Spleen (tissue), 11 donors: Measurements from ENCODE around the gene TSPAN15. TPM values are rescaled to one million over a fixed set of nuclear protein-coding genes. Genes with fewer than 3 reads are reported as not detected.

Experiments
- DNase-seq: peaks from one replicate; pipeline ENCODE4 v3.0.0-alpha.2; 2020
- H3K27ac ChIP-seq, 8 donors: fragments of 200-600 bp; sonication (generic) in 7 of 8; 1 replicate in 4 of 8; 2 replicates in 4 of 8; pipeline versions ENCODE4 v1.5.0 to v1.8.0; 2016 to 2021; ENCODE audit warnings: inconsistent platforms in 4 of 8, mild to moderate bottlenecking in 4 of 8, moderate library complexity in 1 of 8
- H3K27me3 ChIP-seq, 7 donors: fragments of 200-600 bp; sonication (generic) in 6 of 7; replicated peaks in 1 of 7; 1 replicate in 4 of 7; 2 replicates in 3 of 7; pipeline versions ENCODE4 v1.5.0 to v1.8.0; 2016 to 2021; ENCODE audit warnings: inconsistent platforms in 3 of 7, mild to moderate bottlenecking in 1 of 7
- H3K36me3 ChIP-seq, 6 donors: fragments of 200-600 bp; sonication (generic) in 5 of 6; 1 replicate in 4 of 6; 2 replicates in 2 of 6; pipeline versions ENCODE4 v1.5.0 to v1.8.0; 2016 to 2021; ENCODE audit warnings: inconsistent platforms in 2 of 6
- H3K4me1 ChIP-seq, 6 donors: fragments of 200-600 bp; sonication (generic) in 5 of 6; 1 replicate in 3 of 6; 2 replicates in 3 of 6; pipeline versions ENCODE4 v1.5.0 to v1.8.0; 2016 to 2021; ENCODE audit warnings: inconsistent platforms in 3 of 6
- H3K4me3 ChIP-seq, 8 donors: fragments of 200-600 bp; sonication (generic) in 7 of 8; 1 replicate in 4 of 8; 2 replicates in 4 of 8; pipeline versions ENCODE4 v1.5.0 to v1.8.0; 2016 to 2021; ENCODE audit warnings: inconsistent platforms in 4 of 8, mild to moderate bottlenecking in 4 of 8, moderate library complexity in 2 of 8
- H3K9me3 ChIP-seq, 8 donors: fragments of 200-600 bp; sonication (generic) in 7 of 8; 1 replicate in 4 of 8; 2 replicates in 4 of 8; pipeline versions ENCODE4 v1.5.0 to v1.8.0; 2016 to 2021; ENCODE audit warnings: inconsistent platforms in 4 of 8
- POLR2A ChIP-seq, 3 donors: fragments of 450-650 bp; IDR thresholded peaks; one replicate each; pipeline ENCODE4 v1.5.1; 2017; ENCODE audit warnings: antibody characterized with exemption in 3 of 3, mild to moderate bottlenecking in 1 of 3
- POLR2AphosphoS5 ChIP-seq, 3 donors: sonication (generic); formaldehyde crosslinking; IDR thresholded peaks; one replicate each; pipeline ENCODE4 v1.5.1; 2017; ENCODE audit warnings: antibody characterized with exemption in 3 of 3
- WGBS, 5 donors: extraction: QIAGEN DNeasy Blood & Tissue Kit in 3 of 5; methylation state at CpG; one replicate each; pipeline versions ENCODE4 v1.1.5 to v1.1.7; 2013 to 2018; 5-methylcytosine and 5-hydroxymethylcytosine counted together
- intact Hi-C: fragments of 100-400 bp; cut with DNase I; formaldehyde crosslinking; loops from one replicate; pipeline ENCODE4 v1.15.0; 2023; ENCODE audit warnings: low total_unique reads
- polyA plus RNA-seq, 3 donors: library from polyadenylated mRNA; stranded (reverse); fragments of 200-250 nt; gene quantifications; one replicate each; pipeline ENCODE4 v1.2.1, GENCODE V29; 2013
- total RNA-seq, 7 donors: library from RNA; depleted of rRNA in 3 of 7; stranded (reverse); fragments of >200 nt in 3 of 7; fragmentation: NEBNext Ultra II Directional in 4 of 7; extraction: Animal tissue kit (Norgen Biotek cat#: 25700) in 4 of 7; gene quantifications; one replicate each; pipeline versions ENCODE4 v1.1.0 to v1.2.1, GENCODE V29; 2016 to 2021
- TF ChIP-seq, protein P1 (sequence below), 11 experiments: fragments of 200-600 bp in 7 of 11; fragments of 450-650 bp in 4 of 11; sonication (generic) in 4 of 11; IDR thresholded peaks in 8 of 11; conservative IDR thresholded peaks in 3 of 11; 1 replicate in 7 of 11; 2 replicates in 4 of 11; pipeline versions ENCODE4 v1.4.0 to v1.8.0; 2016 to 2021; ENCODE audit warnings: antibody characterized with exemption in 11 of 11, inconsistent platforms in 4 of 11, mild to moderate bottlenecking in 1 of 11
- donor health status: healthy with polysubstance abuse.
- donor health status: DM: no; HTN: no; CAD: no; lungs with moderate emphysema.
- donor health status: DM: no; HTN: no; CAD: no.
- donor health status: Bipolar disorder and iron deficiency.
- donor health status: healthy.
- donor health status: DM: no; HTN: no; CAD: no.
- donor health status: DM: yes; HTN: yes; CAD: no.

The TSPAN15 gene
- total and polyA plus RNA-seq, 10 donors, result 13.5 to 68.4 (median 41.3) TPM

DNA sequence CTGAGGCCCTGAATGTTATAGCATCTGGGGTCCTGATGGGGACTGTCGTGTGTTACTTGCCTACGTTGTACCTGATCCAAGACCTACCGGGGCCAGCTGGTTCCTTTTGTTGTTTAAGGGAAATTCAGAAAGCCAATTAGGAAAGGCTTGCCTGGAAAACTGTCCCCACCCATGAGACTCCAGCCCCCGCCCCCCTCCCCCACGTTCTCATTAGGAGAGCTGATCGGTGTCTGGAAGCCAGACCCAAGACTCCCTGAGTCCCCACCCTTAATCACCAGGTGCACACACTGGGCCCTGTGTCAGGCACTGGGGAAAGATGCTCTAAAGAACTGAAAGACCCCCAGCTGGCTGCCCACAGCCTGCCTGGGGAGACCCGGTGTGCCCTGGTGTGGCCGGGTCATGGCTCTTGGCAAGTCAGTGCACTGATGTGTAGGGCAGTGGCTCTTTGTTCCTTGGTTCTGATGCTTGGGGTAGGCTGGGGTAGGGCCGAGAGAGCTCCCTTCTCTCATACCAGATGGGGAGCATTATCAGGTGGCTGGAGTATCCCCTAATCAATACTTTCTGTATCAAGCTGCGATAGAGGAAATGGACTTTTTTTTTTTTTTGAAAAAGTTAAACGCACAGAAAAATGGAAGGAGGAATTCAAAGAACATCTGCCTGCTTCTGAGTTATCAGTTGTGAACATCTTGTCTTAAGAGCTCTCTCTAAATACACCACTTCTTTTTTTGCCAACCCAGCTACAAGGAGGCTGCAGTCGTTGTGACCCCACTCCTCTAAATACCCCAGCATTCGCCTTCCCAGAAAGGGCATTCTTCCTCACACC, 16.9 kb downstream of the TSPAN15 start:
- Histone ChIP-seq H3K27ac (peak overlapping the region in 4 of 8 donors; percentile 29 to 85 (median 40)), H3K27me3 (no peaks in the 10 kb centered on the region), H3K36me3 (no peaks in the 10 kb centered on the region), H3K4me1 (peaks cover 28 to 91% (median 72%) of the 10 kb centered on the region in 6 donors), H3K9me3 (no peaks in the 10 kb centered on the region), H3K4me3 (no peak overlapping the region)
- no peak for TF ChIP-seq POLR2A (IDR thresholded peaks at IDR 0.05)
- TF ChIP-seq POLR2AphosphoS5 (IDR thresholded peaks at IDR 0.05), result no peak
- TF ChIP-seq, protein P1, sequence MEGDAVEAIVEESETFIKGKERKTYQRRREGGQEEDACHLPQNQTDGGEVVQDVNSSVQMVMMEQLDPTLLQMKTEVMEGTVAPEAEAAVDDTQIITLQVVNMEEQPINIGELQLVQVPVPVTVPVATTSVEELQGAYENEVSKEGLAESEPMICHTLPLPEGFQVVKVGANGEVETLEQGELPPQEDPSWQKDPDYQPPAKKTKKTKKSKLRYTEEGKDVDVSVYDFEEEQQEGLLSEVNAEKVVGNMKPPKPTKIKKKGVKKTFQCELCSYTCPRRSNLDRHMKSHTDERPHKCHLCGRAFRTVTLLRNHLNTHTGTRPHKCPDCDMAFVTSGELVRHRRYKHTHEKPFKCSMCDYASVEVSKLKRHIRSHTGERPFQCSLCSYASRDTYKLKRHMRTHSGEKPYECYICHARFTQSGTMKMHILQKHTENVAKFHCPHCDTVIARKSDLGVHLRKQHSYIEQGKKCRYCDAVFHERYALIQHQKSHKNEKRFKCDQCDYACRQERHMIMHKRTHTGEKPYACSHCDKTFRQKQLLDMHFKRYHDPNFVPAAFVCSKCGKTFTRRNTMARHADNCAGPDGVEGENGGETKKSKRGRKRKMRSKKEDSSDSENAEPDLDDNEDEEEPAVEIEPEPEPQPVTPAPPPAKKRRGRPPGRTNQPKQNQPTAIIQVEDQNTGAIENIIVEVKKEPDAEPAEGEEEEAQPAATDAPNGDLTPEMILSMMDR (IDR thresholded peaks at IDR 0.05 in 8 of 11, conservative IDR thresholded peaks at IDR 0.05 in 3 of 11), result no peak
- peak; percentile 69 for DNase-seq
- intact Hi-C loops, result no loop called here
- 49 to 62% (median 60%) methylated on average over 12 to 13 of the region's 13 CpGs for WGBS, 5 donors

DNA sequence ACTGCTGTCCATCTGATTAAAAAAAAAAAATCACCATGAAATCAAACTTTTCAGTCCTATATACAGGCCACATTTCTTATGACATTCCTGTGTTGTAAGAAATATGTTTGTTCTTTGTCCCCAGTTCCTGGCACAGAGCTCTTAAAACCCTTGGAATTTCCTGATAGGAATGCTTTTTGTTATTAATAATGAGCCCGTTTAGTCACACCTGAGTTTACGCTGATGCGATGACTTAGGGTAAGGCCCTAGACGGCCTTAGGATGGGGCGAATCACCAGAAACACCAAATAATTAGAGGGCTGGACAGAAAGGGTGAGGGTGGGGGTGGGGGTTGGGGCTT, 17.5 kb downstream of the TSPAN15 start:
- WGBS, 5 donors, result 73 to 86% (median 80%) methylated on average over 5 of the region's 5 CpGs
- DNase-seq, result no peak
- TF ChIP-seq, protein P1 (IDR thresholded peaks at IDR 0.05 in 8 of 11, conservative IDR thresholded peaks at IDR 0.05 in 3 of 11), result no peak
- TF ChIP-seq POLR2A (IDR thresholded peaks at IDR 0.05), result no peak
- TF ChIP-seq POLR2AphosphoS5 (IDR thresholded peaks at IDR 0.05), result no peak

DNA sequence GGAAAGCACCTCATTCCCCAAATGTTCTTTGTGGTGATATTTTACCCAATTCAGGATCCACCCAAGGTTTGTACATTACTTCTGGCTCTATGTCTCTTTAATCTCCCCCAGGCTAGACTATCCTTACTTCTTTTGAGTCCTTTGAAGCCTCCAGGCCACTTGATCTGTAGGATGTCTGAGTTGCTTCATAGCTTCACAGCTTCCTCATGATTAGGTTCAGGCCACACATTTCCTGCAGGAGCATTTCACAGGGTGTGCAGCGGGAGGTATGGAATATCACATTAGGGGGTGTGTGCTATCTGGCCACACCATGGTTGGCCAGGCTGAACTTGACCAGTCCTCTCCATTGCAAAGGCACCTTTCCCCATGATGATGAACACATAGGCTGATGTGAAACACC, 18.7 kb downstream of the TSPAN15 start:
- 50 to 91% (median 69%) methylated on average over 1 of the region's 1 CpG for WGBS, 5 donors
- H3K4me3 ChIP-seq, result no peak overlapping the region
- DNase-seq, result no peak
- H3K27ac ChIP-seq, result peak overlapping the region in 1 of 8 donors; percentile 80
- no peaks in the 10 kb centered on the region for H3K36me3 ChIP-seq
- no peaks in the 10 kb centered on the region for H3K9me3 ChIP-seq
- H3K4me1 ChIP-seq, result peaks cover 29 to 91% (median 73%) of the 10 kb centered on the region in 6 donors
- intact Hi-C loops, result no loop called here
- TF ChIP-seq POLR2A (IDR thresholded peaks at IDR 0.05) (no peak), POLR2AphosphoS5 (IDR thresholded peaks at IDR 0.05) (no peak)
- TF ChIP-seq, protein P1 (IDR thresholded peaks at IDR 0.05 in 8 of 11, conservative IDR thresholded peaks at IDR 0.05 in 3 of 11), result no peak
- no peaks in the 10 kb centered on the region for H3K27me3 ChIP-seq

More for the DNA sequence above, 17.5 kb downstream of the TSPAN15 start:
- Histone ChIP-seq H3K4me3 (no peak overlapping the region), H3K36me3 (no peaks in the 10 kb centered on the region), H3K9me3 (no peaks in the 10 kb centered on the region), H3K27ac (peak overlapping the region in 3 of 8 donors; percentile 29 to 48 (median 31)), H3K4me1 (peaks cover 29 to 91% (median 74%) of the 10 kb centered on the region in 6 donors), H3K27me3 (no peaks in the 10 kb centered on the region)
- intact Hi-C loops, result no loop called here
